Stimulated activated CD8-positive, alpha-beta memory T cell treated with anti-CD3 and anti-CD28 coated beads, Interleukin-12 subunit alpha, Interleukin-12 subunit beta, amount 100 ng/mL, for 24 hours (primary cell): ENCODE measurements around the gene PATZ1.

Source experiments
- DNase-seq: peaks from one replicate; pipeline ENCODE4 v3.0.0-alpha.2; 2020; ENCODE audit errors: extremely low read depth

The PATZ1 gene

GRCh38 chr22:31313366-31314147, 32.6 kb downstream of the PATZ1 start:
- DNase-seq: no peak

- no peak for DNase-seq
Measured at GRCh38 chr22:31308181-31308580, 38.0 kb downstream of the PATZ1 start.

- DNase-seq: no peak
Measured at GRCh38 chr22:31305194-31305593, 41.0 kb downstream of the PATZ1 start.

- no peak for DNase-seq
Measured at GRCh38 chr22:31302537-31302936, 43.6 kb downstream of the PATZ1 start.

- no peak for DNase-seq
Measured at GRCh38 chr22:31302006-31302405, 44.1 kb downstream of the PATZ1 start.

- no peak for DNase-seq
Measured at GRCh38 chr22:31300896-31301295, 45.2 kb downstream of the PATZ1 start.

GRCh38 chr22:31295831-31296657, 50.1 kb downstream of the PATZ1 start:
- no peak for DNase-seq

- DNase-seq: no peak
Measured at GRCh38 chr22:31295360-31295759, 50.8 kb downstream of the PATZ1 start.

GRCh38 chr22:31292236-31292989, 53.7 kb downstream of the PATZ1 start, which contains the start of gene PIK3IP1:
TSS of gene PIK3IP1 (minus strand) at chr22:31292488. CDS start at chr22:31292344, 144 bp downstream.
- peak; percentile 49 for DNase-seq

GRCh38 chr22:31291481-31292235, 54.5 kb downstream of the PATZ1 start:
- no peak for DNase-seq

GRCh38 chr22:31290494-31291471, 55.4 kb downstream of the PATZ1 start:
- peak; percentile 83 for DNase-seq

- DNase-seq: no peak
Measured at GRCh38 chr22:31289344-31289743, 56.8 kb downstream of the PATZ1 start.

GRCh38 chr22:31288496-31289240, 57.5 kb downstream of the PATZ1 start:
- DNase-seq: no peak

- no peak for DNase-seq
Measured at GRCh38 chr22:31287818-31288495, 58.2 kb downstream of the PATZ1 start.

GRCh38 chr22:31286360-31287255, 59.5 kb downstream of the PATZ1 start:
- no peak for DNase-seq

GRCh38 chr22:31284281-31285155, 61.6 kb downstream of the PATZ1 start:
- DNase-seq: no peak
